WTC11 (cell line): ENCODE measurements around the gene CA10.

Experiments
- CREM ChIP-seq: sonication (generic); formaldehyde crosslinking; IDR thresholded peaks from 2 replicates; pipeline ENCODE4 v1.8.1; 2022; ENCODE audit warnings: mild to moderate bottlenecking, missing genetic modification reagents, moderate library complexity
- JUN ChIP-seq: sonication (generic); formaldehyde crosslinking; IDR thresholded peaks from 2 replicates; pipeline ENCODE4 v1.8.0; 2023; ENCODE audit warnings: mild to moderate bottlenecking, missing genetic modification reagents
- TP53 ChIP-seq: sonication (generic); formaldehyde crosslinking; IDR thresholded peaks from 2 replicates; pipeline ENCODE4 v1.8.1; 2023; ENCODE audit warnings: mild to moderate bottlenecking, missing genetic modification reagents
- TF ChIP-seq, protein P1 (sequence below): fragments of 200-600 bp; IDR thresholded peaks from 2 replicates; pipeline ENCODE4 v1.8.0; 2022; ENCODE audit warnings: antibody characterized with exemption
- TF ChIP-seq, protein P2 (sequence below): sonication (generic); formaldehyde crosslinking; IDR thresholded peaks from 2 replicates; pipeline ENCODE4 v1.8.1; 2022; ENCODE audit warnings: missing genetic modification reagents, borderline replicate concordance

DNA sequence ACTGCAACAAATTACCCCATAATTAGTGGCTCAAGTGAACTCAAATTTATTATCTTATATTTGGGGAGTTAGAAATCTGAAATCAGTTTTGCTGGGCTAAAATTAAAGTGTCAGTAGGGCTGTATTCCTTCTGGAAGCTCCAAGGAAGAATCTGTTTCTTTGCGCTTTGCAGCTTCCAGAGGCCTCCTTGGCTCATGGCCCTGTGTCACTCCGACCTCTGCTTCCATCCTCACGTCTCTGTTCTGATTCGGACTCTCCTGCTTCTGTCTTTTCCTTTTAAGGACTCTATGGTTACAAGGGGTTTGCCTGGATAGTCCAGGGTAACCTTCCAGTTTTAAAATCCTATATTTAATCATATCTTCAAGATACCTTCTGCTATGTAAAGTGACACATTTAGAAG is 232.1 kb downstream of the CA10 start:
- TF ChIP-seq, protein P1, sequence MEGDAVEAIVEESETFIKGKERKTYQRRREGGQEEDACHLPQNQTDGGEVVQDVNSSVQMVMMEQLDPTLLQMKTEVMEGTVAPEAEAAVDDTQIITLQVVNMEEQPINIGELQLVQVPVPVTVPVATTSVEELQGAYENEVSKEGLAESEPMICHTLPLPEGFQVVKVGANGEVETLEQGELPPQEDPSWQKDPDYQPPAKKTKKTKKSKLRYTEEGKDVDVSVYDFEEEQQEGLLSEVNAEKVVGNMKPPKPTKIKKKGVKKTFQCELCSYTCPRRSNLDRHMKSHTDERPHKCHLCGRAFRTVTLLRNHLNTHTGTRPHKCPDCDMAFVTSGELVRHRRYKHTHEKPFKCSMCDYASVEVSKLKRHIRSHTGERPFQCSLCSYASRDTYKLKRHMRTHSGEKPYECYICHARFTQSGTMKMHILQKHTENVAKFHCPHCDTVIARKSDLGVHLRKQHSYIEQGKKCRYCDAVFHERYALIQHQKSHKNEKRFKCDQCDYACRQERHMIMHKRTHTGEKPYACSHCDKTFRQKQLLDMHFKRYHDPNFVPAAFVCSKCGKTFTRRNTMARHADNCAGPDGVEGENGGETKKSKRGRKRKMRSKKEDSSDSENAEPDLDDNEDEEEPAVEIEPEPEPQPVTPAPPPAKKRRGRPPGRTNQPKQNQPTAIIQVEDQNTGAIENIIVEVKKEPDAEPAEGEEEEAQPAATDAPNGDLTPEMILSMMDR, result no peak
- TF ChIP-seq TP53 (CRISPR knock-in tag), result no peak
- no peak for TF ChIP-seq CREM (CRISPR knock-in tag)
- TF ChIP-seq JUN (CRISPR knock-in tag), result no peak
- TF ChIP-seq, protein P2, sequence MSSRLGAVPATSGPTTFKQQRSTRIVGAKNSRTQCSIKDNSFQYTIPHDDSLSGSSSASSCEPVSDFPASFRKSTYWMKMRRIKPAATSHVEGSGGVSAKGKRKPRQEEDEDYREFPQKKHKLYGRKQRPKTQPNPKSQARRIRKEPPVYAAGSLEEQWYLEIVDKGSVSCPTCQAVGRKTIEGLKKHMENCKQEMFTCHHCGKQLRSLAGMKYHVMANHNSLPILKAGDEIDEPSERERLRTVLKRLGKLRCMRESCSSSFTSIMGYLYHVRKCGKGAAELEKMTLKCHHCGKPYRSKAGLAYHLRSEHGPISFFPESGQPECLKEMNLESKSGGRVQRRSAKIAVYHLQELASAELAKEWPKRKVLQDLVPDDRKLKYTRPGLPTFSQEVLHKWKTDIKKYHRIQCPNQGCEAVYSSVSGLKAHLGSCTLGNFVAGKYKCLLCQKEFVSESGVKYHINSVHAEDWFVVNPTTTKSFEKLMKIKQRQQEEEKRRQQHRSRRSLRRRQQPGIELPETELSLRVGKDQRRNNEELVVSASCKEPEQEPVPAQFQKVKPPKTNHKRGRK, result no peak
